Loucy (cell line): ENCODE results near the gene MEGF9.
A peak's percentile ranks its signal among the peaks of the same experiment; 100 is the strongest.

Source experiments
- H2AFZ ChIP-seq: fragments of 200-600 bp; sonication (generic); 2 replicates; pipeline ENCODE4 v1.6.0; 2016; ENCODE audit warnings: antibody characterized with exemption, mild to moderate bottlenecking, low read length, moderate library complexity
- H3F3A ChIP-seq: fragments of 200-600 bp; 2 replicates; pipeline ENCODE4 v1.6.0; 2016; ENCODE audit warnings: antibody characterized with exemption, low read depth, mild to moderate bottlenecking
- H3K27me3 ChIP-seq: fragments of 200-600 bp; sonication (generic); 2 replicates; pipeline ENCODE4 v1.6.1; 2014; ENCODE audit warnings: low read length, mild to moderate bottlenecking; ENCODE audit not compliant: insufficient read depth, poor library complexity, severe bottlenecking
- H3K36me3 ChIP-seq: fragments of 200-600 bp; sonication (generic); 2 replicates; pipeline ENCODE4 v1.6.1; 2016; ENCODE audit warnings: low read length; ENCODE audit not compliant: insufficient read depth
- H3K4me1 ChIP-seq: fragments of 200-600 bp; sonication (generic); 2 replicates; pipeline ENCODE4 v1.5.1; 2014; ENCODE audit warnings: low read length, mild to moderate bottlenecking; ENCODE audit not compliant: insufficient read depth, poor library complexity, severe bottlenecking
- H3K4me2 ChIP-seq: fragments of 200-600 bp; sonication (generic); 2 replicates; pipeline ENCODE4 v1.6.0; 2014; ENCODE audit warnings: antibody characterized with exemption, low read length, low read depth, mild to moderate bottlenecking; ENCODE audit not compliant: poor library complexity, severe bottlenecking
- H3K4me3 ChIP-seq: fragments of 200-600 bp; sonication (generic); 2 replicates; pipeline ENCODE4 v1.5.1; 2014; ENCODE audit warnings: low read length, mild to moderate bottlenecking, mixed read lengths; ENCODE audit not compliant: poor library complexity, severe bottlenecking
- H3K79me2 ChIP-seq: fragments of 200-600 bp; sonication (generic); 2 replicates; pipeline ENCODE4 v1.6.1; 2014; ENCODE audit warnings: low read length; ENCODE audit not compliant: insufficient read depth
- H3K9ac ChIP-seq: fragments of 200-600 bp; sonication (generic); 2 replicates; pipeline ENCODE4 v1.6.0; 2014; ENCODE audit warnings: mild to moderate bottlenecking, low read depth, low read length, moderate library complexity; ENCODE audit not compliant: poor library complexity, severe bottlenecking
- H3K9me2 ChIP-seq: fragments of 200-600 bp; sonication (generic); replicated peaks from 2 replicates; pipeline ENCODE4 v1.6.1; 2016; ENCODE audit warnings: low read depth, low read length, mixed read lengths
- H3K9me3 ChIP-seq: fragments of 200-600 bp; sonication (generic); 2 replicates; pipeline ENCODE4 v1.6.1; 2014; ENCODE audit warnings: mild to moderate bottlenecking, antibody characterized with exemption, low read length, low read depth; ENCODE audit not compliant: insufficient read depth
- H4K20me1 ChIP-seq: fragments of 200-600 bp; sonication (generic); 2 replicates; pipeline ENCODE4 v1.6.0; 2014; ENCODE audit warnings: antibody characterized with exemption, low read length, mild to moderate bottlenecking; ENCODE audit not compliant: insufficient read depth, poor library complexity, severe bottlenecking
- EZH2phosphoT487 ChIP-seq: fragments of 200-600 bp; IDR thresholded peaks from 2 replicates; pipeline ENCODE4 v1.6.1; 2018; ENCODE audit warnings: antibody characterized with exemption, mild to moderate bottlenecking, moderate library complexity, borderline replicate concordance
- TF ChIP-seq, protein P1 (sequence below): fragments of 200-600 bp; sonication (generic); conservative IDR thresholded peaks from 2 replicates; pipeline ENCODE4 v1.5.1; 2014; ENCODE audit warnings: mild to moderate bottlenecking, antibody characterized with exemption, low read length

MEGF9 gene

DNA sequence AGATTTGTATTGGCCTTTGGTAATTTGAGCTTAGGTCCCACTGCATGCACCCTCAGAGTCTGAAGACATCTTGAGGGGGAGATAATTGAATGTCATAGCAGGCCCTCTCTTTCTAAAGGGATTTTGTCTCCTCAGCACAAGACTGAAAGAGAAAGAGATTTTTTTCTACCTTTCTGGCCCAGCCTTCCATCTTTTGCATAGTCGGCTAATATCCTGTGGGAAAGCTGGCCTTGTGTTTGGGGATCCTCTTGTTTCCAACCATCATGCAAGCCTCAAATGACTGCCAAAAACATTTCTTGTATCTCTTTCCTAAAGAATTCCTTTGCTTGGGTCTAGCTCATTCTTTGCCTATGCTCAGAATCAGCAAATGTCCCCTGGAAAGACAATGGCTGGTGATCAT lies 92.3 kb downstream of the MEGF9 start:
- no peak overlapping the region for H3K4me3 ChIP-seq
- H3K27me3 ChIP-seq: no peaks in the 10 kb centered on the region
- H3K9me2 ChIP-seq: no peaks in the 10 kb centered on the region
- TF ChIP-seq, protein P1, sequence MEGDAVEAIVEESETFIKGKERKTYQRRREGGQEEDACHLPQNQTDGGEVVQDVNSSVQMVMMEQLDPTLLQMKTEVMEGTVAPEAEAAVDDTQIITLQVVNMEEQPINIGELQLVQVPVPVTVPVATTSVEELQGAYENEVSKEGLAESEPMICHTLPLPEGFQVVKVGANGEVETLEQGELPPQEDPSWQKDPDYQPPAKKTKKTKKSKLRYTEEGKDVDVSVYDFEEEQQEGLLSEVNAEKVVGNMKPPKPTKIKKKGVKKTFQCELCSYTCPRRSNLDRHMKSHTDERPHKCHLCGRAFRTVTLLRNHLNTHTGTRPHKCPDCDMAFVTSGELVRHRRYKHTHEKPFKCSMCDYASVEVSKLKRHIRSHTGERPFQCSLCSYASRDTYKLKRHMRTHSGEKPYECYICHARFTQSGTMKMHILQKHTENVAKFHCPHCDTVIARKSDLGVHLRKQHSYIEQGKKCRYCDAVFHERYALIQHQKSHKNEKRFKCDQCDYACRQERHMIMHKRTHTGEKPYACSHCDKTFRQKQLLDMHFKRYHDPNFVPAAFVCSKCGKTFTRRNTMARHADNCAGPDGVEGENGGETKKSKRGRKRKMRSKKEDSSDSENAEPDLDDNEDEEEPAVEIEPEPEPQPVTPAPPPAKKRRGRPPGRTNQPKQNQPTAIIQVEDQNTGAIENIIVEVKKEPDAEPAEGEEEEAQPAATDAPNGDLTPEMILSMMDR: no peak
- no peak for TF ChIP-seq EZH2phosphoT487
- H3K79me2 ChIP-seq: no peaks in the 10 kb centered on the region
- H4K20me1 ChIP-seq: no peaks in the 10 kb centered on the region
- H3K4me2 ChIP-seq: no peak overlapping the region
- no peaks in the 10 kb centered on the region; the same call in 1 of the 2 replicates for H3K36me3 ChIP-seq
- H3K9ac ChIP-seq: no peak overlapping the region
- H2AFZ ChIP-seq: no peak overlapping the region
- no peaks in the 10 kb centered on the region for H3K9me3 ChIP-seq
- H3F3A ChIP-seq: no peaks in the 10 kb centered on the region; the same call in 1 of the 2 replicates
- peaks cover 4% of the 10 kb centered on the region for H3K4me1 ChIP-seq

- Histone ChIP-seq H3K4me3 (no peak overlapping the region), H3K9ac (no peak overlapping the region), H3K9me3 (no peaks in the 10 kb centered on the region), H4K20me1 (no peaks in the 10 kb centered on the region), H2AFZ (no peak overlapping the region), H3K4me1 (peaks cover under 1% of the 10 kb centered on the region), H3K27me3 (no peaks in the 10 kb centered on the region), H3K36me3 (no peaks in the 10 kb centered on the region; the same call in 1 of the 2 replicates), H3F3A (no peaks in the 10 kb centered on the region; the same call in 1 of the 2 replicates), H3K79me2 (no peaks in the 10 kb centered on the region), H3K9me2 (no peaks in the 10 kb centered on the region), H3K4me2 (no peak overlapping the region)
- no peak for TF ChIP-seq EZH2phosphoT487
- TF ChIP-seq, protein P1: peak; percentile 97
Observed at GRCh38 chr9:120619751-120620655, 94.3 kb downstream of the MEGF9 start.

DNA sequence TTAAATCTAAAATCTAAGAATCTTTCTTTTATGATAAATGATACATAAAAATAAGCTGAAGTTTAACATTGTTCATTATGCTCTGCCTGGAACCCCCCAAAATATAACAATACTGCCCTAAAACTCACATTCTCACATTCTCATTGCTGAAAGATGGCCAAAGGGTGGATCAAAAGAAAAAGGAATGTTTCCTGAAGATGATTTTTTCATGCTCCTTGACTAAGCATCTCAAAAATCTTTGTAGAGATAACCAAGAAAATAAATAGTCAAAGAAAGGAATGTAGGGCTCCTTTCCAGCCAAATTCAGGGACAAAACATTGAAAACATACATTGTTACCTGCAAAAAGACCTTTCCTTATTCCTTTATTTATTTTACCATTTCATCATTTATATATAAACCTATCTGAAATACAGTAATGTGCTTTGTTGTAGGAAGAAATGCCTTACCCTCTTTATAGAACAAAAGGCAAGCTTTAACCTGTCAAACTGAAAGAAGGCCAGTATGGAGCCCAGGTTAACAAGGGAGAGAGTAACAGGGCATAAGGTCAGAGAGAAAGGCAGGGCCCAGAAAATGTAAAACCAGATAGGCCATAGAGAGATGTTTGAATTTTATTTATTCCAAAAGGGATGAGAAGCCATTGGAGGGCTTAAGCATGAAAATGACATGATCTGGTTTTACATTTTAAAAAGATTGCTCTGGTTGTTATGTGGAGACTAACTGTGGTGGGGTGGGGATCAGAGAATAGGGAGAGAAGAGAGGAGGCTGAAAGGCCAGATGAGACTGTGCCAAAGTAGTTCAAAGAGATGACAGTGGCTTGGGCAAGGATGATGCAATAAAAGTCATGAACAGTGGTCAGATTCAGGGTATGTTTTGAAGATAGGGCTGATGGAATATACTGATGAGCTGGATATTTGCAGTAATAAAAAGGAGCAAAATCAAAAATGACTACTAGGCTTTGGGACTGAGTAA lies 97.0 kb downstream of the MEGF9 start:
- TF ChIP-seq, protein P1: no peak
- TF ChIP-seq EZH2phosphoT487: no peak
- Histone ChIP-seq H3K4me1 (no peaks in the 10 kb centered on the region), H3K9me3 (no peaks in the 10 kb centered on the region), H3K36me3 (no peaks in the 10 kb centered on the region; the same call in 1 of the 2 replicates), H3K79me2 (no peaks in the 10 kb centered on the region), H3K9me2 (no peaks in the 10 kb centered on the region), H3K4me3 (no peak overlapping the region), H3K4me2 (no peak overlapping the region), H3F3A (no peaks in the 10 kb centered on the region; the same call in 1 of the 2 replicates), H4K20me1 (no peaks in the 10 kb centered on the region), H2AFZ (no peak overlapping the region), H3K9ac (no peak overlapping the region), H3K27me3 (no peaks in the 10 kb centered on the region)
